ENCODE results near the gene ANGPTL2. TPM values are rescaled to one million over a fixed set of nuclear protein-coding genes. Genes with fewer than 3 reads are reported as not detected.
A peak's percentile ranks its signal among the peaks of the same experiment; 100 is the strongest.

ANGPTL2 gene
- total RNA-seq, 1 donor from 2014 or later, result 65.8 TPM

DNA sequence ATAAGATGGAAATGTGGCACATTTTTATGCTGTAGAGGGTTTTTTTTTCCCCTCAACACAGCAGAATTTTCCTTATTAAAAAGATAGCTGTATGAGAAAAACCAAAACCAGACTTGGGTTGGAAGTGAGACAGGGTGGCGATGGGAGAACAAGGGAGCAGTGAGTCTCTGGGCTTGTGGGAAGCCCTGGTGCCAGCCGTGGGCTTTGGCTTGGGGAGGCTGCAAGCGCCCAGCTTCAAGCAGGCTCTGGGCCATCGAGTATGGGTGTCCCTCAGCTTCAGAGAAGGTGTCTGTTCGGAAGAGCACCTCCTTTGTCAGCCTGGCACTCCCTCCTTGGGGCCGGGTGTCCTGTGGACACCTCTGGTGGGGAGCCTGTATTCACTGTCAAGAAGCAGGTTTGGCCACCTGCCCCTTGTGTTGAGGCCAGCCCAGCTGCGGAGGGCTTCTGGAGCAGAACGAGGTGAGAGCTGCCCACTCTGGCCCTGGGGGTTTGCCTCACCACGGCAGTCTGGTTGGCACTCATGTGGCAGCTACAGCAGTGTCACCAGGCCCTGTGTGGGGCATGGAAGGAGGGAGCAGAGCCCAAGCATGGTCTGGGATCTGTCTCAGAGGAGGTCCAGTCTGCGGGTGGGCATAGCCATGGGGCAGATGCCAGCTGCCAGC lies 37.6 kb upstream of the ANGPTL2 start:
- intact Hi-C loops (cut with DNase I), result no loop called here
- Histone ChIP-seq H3K4me1 (peaks cover 44% of the 10 kb centered on the region), H3K27me3 (no peaks in the 10 kb centered on the region), H3K4me3 (no peak overlapping the region), H3K27ac (peak overlapping the region; percentile 87), H3K36me3 (no peaks in the 10 kb centered on the region), H3K9me3 (no peaks in the 10 kb centered on the region)
- peak; percentile 83 to 90 for DNase-seq (ENCODE audit: extremely low spot score in 2 of 2)
- TF ChIP-seq POLR2AphosphoS5 (IDR thresholded peaks at IDR 0.05; ENCODE audit: insufficient read depth in 1 of 2, low read depth in 1 of 2) (no peak), CTCF (IDR thresholded peaks at IDR 0.05) (no peak), POLR2A (IDR thresholded peaks at IDR 0.05) (no peak)

DNA sequence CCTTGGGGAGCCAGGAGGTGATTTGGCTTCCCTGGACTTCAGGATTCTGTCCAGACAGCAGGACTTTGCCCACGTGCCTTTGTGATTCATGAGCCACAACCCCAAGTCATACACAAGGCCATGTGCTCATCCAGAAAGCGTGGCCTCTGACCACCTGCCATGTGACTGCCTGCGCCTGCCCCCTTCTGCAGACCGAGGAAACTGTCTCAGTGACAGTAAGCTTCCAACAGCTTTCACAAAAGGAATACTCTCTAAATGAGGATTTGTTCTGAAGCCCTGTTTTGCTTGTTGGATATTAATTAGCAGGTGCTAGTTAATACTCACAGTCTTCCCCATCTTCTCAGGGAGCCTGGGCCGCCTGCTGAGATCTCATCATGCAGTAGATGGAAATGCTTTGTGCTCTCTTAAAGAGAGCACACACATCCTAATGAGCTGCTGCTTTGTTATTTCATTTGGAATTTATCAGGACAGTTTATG lies 36.9 kb upstream of the ANGPTL2 start:
- Histone ChIP-seq H3K27ac (peak overlapping the region; percentile 87), H3K9me3 (no peaks in the 10 kb centered on the region), H3K36me3 (no peaks in the 10 kb centered on the region), H3K4me3 (no peak overlapping the region), H3K27me3 (no peaks in the 10 kb centered on the region), H3K4me1 (peaks cover 51% of the 10 kb centered on the region)
- intact Hi-C loops (cut with DNase I), result no loop called here
- TF ChIP-seq POLR2AphosphoS5 (IDR thresholded peaks at IDR 0.05; ENCODE audit: insufficient read depth in 1 of 2, low read depth in 1 of 2), result peak in 1 of 2 donors; percentile 56
- no peak for TF ChIP-seq POLR2A (IDR thresholded peaks at IDR 0.05)
- TF ChIP-seq CTCF (IDR thresholded peaks at IDR 0.05), result no peak
- peak; percentile 77 to 89 for DNase-seq (ENCODE audit: extremely low spot score in 2 of 2)

- Histone ChIP-seq H3K4me3 (no peak overlapping the region), H3K36me3 (no peaks in the 10 kb centered on the region), H3K9me3 (no peaks in the 10 kb centered on the region), H3K27ac (peak overlapping the region; percentile 87), H3K4me1 (peaks cover 56% of the 10 kb centered on the region), H3K27me3 (no peaks in the 10 kb centered on the region)
- TF ChIP-seq CTCF (IDR thresholded peaks at IDR 0.05) (no peak), POLR2AphosphoS5 (IDR thresholded peaks at IDR 0.05; ENCODE audit: insufficient read depth in 1 of 2, low read depth in 1 of 2) (no peak), POLR2A (IDR thresholded peaks at IDR 0.05) (no peak)
- no peak for DNase-seq (ENCODE audit: extremely low spot score in 2 of 2)
- intact Hi-C loops (cut with DNase I), result no loop called here
Measured at GRCh38 chr9:127158786-127159324, 36.4 kb upstream of the ANGPTL2 start.

GRCh38 chr9:127155314-127155960 lies 33.0 kb upstream of the ANGPTL2 start:
- TF ChIP-seq POLR2A (IDR thresholded peaks at IDR 0.05) (no peak), POLR2AphosphoS5 (IDR thresholded peaks at IDR 0.05; ENCODE audit: insufficient read depth in 1 of 2, low read depth in 1 of 2) (no peak), CTCF (IDR thresholded peaks at IDR 0.05) (no peak)
- intact Hi-C loops (cut with DNase I), result no loop called here
- Histone ChIP-seq H3K4me3 (no peak overlapping the region), H3K27me3 (no peaks in the 10 kb centered on the region), H3K27ac (peak overlapping the region; percentile 79), H3K9me3 (no peaks in the 10 kb centered on the region), H3K36me3 (no peaks in the 10 kb centered on the region), H3K4me1 (peaks cover 32% of the 10 kb centered on the region)
- DNase-seq (ENCODE audit: extremely low spot score in 2 of 2), result no peak

All from vagina (tissue), 2 donors.